ENCODE measurements around the gene MED17.

Gene MED17

GRCh38 chr11:93766504-93766903, 17.6 kb upstream of the MED17 start:
- TF ChIP-seq CTCF (IDR thresholded peaks at IDR 0.05), result no peak
- Histone ChIP-seq H3K4me2 (ENCODE audit: low read length) (no peak overlapping the region), H3K27me3 (ENCODE audit: control insufficient read depth, insufficient read depth, low read length) (no peaks in the 10 kb centered on the region)

GRCh38 chr11:93767018-93767417, 17.1 kb upstream of the MED17 start:
- no peak overlapping the region for H3K27ac ChIP-seq

More at GRCh38 chr11:93766504-93766903, 17.6 kb upstream of the MED17 start:
- H3K9ac ChIP-seq, result no peak overlapping the region
- no peak overlapping the region for H3K4me3 ChIP-seq (ENCODE audit: low read depth, low read length)
- H3K9me3 ChIP-seq (ENCODE audit: control insufficient read depth, low read length), result no peaks in the 10 kb centered on the region
- H3K27ac ChIP-seq, result no peak overlapping the region
- no peaks in the 10 kb centered on the region for H3K36me3 ChIP-seq (ENCODE audit: control insufficient read depth, insufficient read depth, low read length)
- no peak overlapping the region for H2AFZ ChIP-seq
- no peaks in the 10 kb centered on the region for H3K79me2 ChIP-seq
- H3K4me1 ChIP-seq, result no peaks in the 10 kb centered on the region

GRCh38 chr11:93770160-93770559, 13.9 kb upstream of the MED17 start:
- Histone ChIP-seq H3K36me3 (ENCODE audit: control insufficient read depth, insufficient read depth, low read length) (no peaks in the 10 kb centered on the region), H3K79me2 (no peaks in the 10 kb centered on the region), H3K27ac (no peak overlapping the region), H3K27me3 (ENCODE audit: control insufficient read depth, insufficient read depth, low read length) (no peaks in the 10 kb centered on the region), H3K4me1 (no peaks in the 10 kb centered on the region), H3K9me3 (ENCODE audit: control insufficient read depth, low read length) (no peaks in the 10 kb centered on the region), H2AFZ (no peak overlapping the region), H3K4me3 (ENCODE audit: low read depth, low read length) (no peak overlapping the region), H3K4me2 (ENCODE audit: low read length) (no peak overlapping the region), H3K9ac (no peak overlapping the region)
- no peak for TF ChIP-seq CTCF (IDR thresholded peaks at IDR 0.05)

More at GRCh38 chr11:93767018-93767417, 17.1 kb upstream of the MED17 start:
- Histone ChIP-seq H3K9me3 (ENCODE audit: control insufficient read depth, low read length) (no peaks in the 10 kb centered on the region), H3K4me2 (ENCODE audit: low read length) (no peak overlapping the region), H2AFZ (no peak overlapping the region), H3K27me3 (ENCODE audit: control insufficient read depth, insufficient read depth, low read length) (no peaks in the 10 kb centered on the region), H3K4me1 (no peaks in the 10 kb centered on the region), H3K36me3 (ENCODE audit: control insufficient read depth, insufficient read depth, low read length) (no peaks in the 10 kb centered on the region), H3K79me2 (no peaks in the 10 kb centered on the region), H3K9ac (no peak overlapping the region), H3K4me3 (ENCODE audit: low read depth, low read length) (no peak overlapping the region)
- no peak for TF ChIP-seq CTCF (IDR thresholded peaks at IDR 0.05)

GRCh38 chr11:93772123-93772522, 12.0 kb upstream of the MED17 start:
- TF ChIP-seq CTCF (IDR thresholded peaks at IDR 0.05), result no peak
- Histone ChIP-seq H3K79me2 (no peaks in the 10 kb centered on the region), H3K9ac (no peak overlapping the region), H3K4me2 (ENCODE audit: low read length) (no peak overlapping the region), H3K4me3 (ENCODE audit: low read depth, low read length) (no peak overlapping the region), H3K9me3 (ENCODE audit: control insufficient read depth, low read length) (no peaks in the 10 kb centered on the region), H3K27me3 (ENCODE audit: control insufficient read depth, insufficient read depth, low read length) (no peaks in the 10 kb centered on the region), H3K27ac (no peak overlapping the region), H3K36me3 (ENCODE audit: control insufficient read depth, insufficient read depth, low read length) (no peaks in the 10 kb centered on the region), H3K4me1 (no peaks in the 10 kb centered on the region), H2AFZ (no peak overlapping the region)

GRCh38 chr11:93773045-93773477, 11.0 kb upstream of the MED17 start:
- Histone ChIP-seq H3K9ac (no peak overlapping the region), H3K4me2 (ENCODE audit: low read length) (no peak overlapping the region), H3K36me3 (ENCODE audit: control insufficient read depth, insufficient read depth, low read length) (no peaks in the 10 kb centered on the region), H3K9me3 (ENCODE audit: control insufficient read depth, low read length) (no peaks in the 10 kb centered on the region), H3K27ac (no peak overlapping the region), H3K4me3 (ENCODE audit: low read depth, low read length) (no peak overlapping the region), H2AFZ (no peak overlapping the region), H3K79me2 (no peaks in the 10 kb centered on the region), H3K27me3 (ENCODE audit: control insufficient read depth, insufficient read depth, low read length) (no peaks in the 10 kb centered on the region), H3K4me1 (no peaks in the 10 kb centered on the region)
- TF ChIP-seq CTCF (IDR thresholded peaks at IDR 0.05), result no peak

Data from parathyroid adenoma (tissue), 2 donors.